HuH-7 (cell line): ENCODE measurements around the gene VSTM2B.

ENCODE experiments used
- DNase-seq: peaks from one replicate; pipeline ENCODE4 v3.0.0; 2011; ENCODE audit warnings: low spot score

The VSTM2B gene

GRCh38 chr19:29567366-29567915 lies 41.6 kb downstream of the VSTM2B start:
- no peak for DNase-seq

GRCh38 chr19:29568036-29569025 lies 42.5 kb downstream of the VSTM2B start:
- no peak for DNase-seq

GRCh38 chr19:29569038-29569911 lies 43.5 kb downstream of the VSTM2B start:
- no peak for DNase-seq

GRCh38 chr19:29571181-29571580 lies 45.4 kb downstream of the VSTM2B start:
- DNase-seq, result no peak

GRCh38 chr19:29573486-29573885 lies 47.7 kb downstream of the VSTM2B start:
- DNase-seq, result no peak

GRCh38 chr19:29574510-29574909 lies 48.7 kb downstream of the VSTM2B start:
- DNase-seq, result no peak

GRCh38 chr19:29576046-29576606 lies 50.3 kb downstream of the VSTM2B start:
- DNase-seq, result no peak

GRCh38 chr19:29576761-29577648 lies 51.2 kb downstream of the VSTM2B start:
- DNase-seq, result no peak

- DNase-seq, result no peak
Observed at GRCh38 chr19:29577649-29577963, 51.8 kb downstream of the VSTM2B start.

- no peak for DNase-seq
Observed at GRCh38 chr19:29578349-29578748, 52.6 kb downstream of the VSTM2B start.

- no peak for DNase-seq
Observed at GRCh38 chr19:29579308-29579910, 53.6 kb downstream of the VSTM2B start.

GRCh38 chr19:29581398-29581797 lies 55.6 kb downstream of the VSTM2B start:
- no peak for DNase-seq

GRCh38 chr19:29583196-29583999 lies 57.6 kb downstream of the VSTM2B start:
- no peak for DNase-seq

GRCh38 chr19:29586401-29586800 lies 60.6 kb downstream of the VSTM2B start:
- no peak for DNase-seq

GRCh38 chr19:29587059-29587458 lies 61.3 kb downstream of the VSTM2B start:
- DNase-seq, result no peak

GRCh38 chr19:29587518-29587986 lies 61.8 kb downstream of the VSTM2B start:
- DNase-seq, result no peak

GRCh38 chr19:29588095-29588494 lies 62.3 kb downstream of the VSTM2B start:
- no peak for DNase-seq

GRCh38 chr19:29590278-29590677 lies 64.5 kb downstream of the VSTM2B start:
- DNase-seq, result no peak

- no peak for DNase-seq
Observed at GRCh38 chr19:29591670-29592069, 65.9 kb downstream of the VSTM2B start.

GRCh38 chr19:29593869-29594268 lies 68.1 kb downstream of the VSTM2B start:
- DNase-seq, result no peak
